NCI-H187 (cell line): Measurements from ENCODE around the gene CYBC1.
"Not testable (repeated sequence)": the region's sequence is repeated elsewhere in the genome, so short reads cannot be mapped to it uniquely, and the experiment has no call there.

Experiments used
- DNase-seq, 2 experiments: peaks; one replicate each; lab custom pipeline; 2025; lab: John Stamatoyannopoulos, UW

Gene CYBC1

GRCh38 chr17:82477934-82478333 is 27.4 kb upstream of the CYBC1 start:
- DNase-seq = no peak

- no peak for DNase-seq
These were observed 24.9 kb upstream of the CYBC1 start for GRCh38 chr17:82475458-82475857.

- no peak for DNase-seq
These were observed 23.9 kb upstream of the CYBC1 start for GRCh38 chr17:82474223-82475010.

GRCh38 chr17:82470065-82470464 is 19.5 kb upstream of the CYBC1 start:
- DNase-seq = no peak

- no peak for DNase-seq
These were observed 18.1 kb upstream of the CYBC1 start for GRCh38 chr17:82468692-82469091.

- DNase-seq = no peak
These were observed 14.6 kb upstream of the CYBC1 start for GRCh38 chr17:82465023-82465603.

- DNase-seq = no peak
These were observed 14.0 kb upstream of the CYBC1 start for GRCh38 chr17:82464567-82464929.

GRCh38 chr17:82463925-82464566 is 13.5 kb upstream of the CYBC1 start:
- no peak for DNase-seq

- DNase-seq = no peak
These were observed 12.8 kb upstream of the CYBC1 start for GRCh38 chr17:82463391-82463790.

GRCh38 chr17:82461827-82462524 is 11.4 kb upstream of the CYBC1 start:
- DNase-seq = no peak

GRCh38 chr17:82459936-82460335 is 9.4 kb upstream of the CYBC1 start:
- not testable (repeated sequence) for DNase-seq

- no peak for DNase-seq
These were observed 8.4 kb upstream of the CYBC1 start for GRCh38 chr17:82458885-82459424.

GRCh38 chr17:82458179-82458884 is 7.8 kb upstream of the CYBC1 start, which contains the start of gene NARF:
Gene NARF (plus strand): TSS chr17:82458741. CDS start chr17:82458804, 63 bp downstream.
- DNase-seq = peak; percentile 87 to 95

- DNase-seq = peak in 1 of 2 experiments; percentile 62
These were observed 7.3 kb upstream of the CYBC1 start for GRCh38 chr17:82457929-82458178.

- DNase-seq = no peak
These were observed 6.7 kb upstream of the CYBC1 start for GRCh38 chr17:82457073-82457928.

GRCh38 chr17:82453706-82454105 is 3.2 kb upstream of the CYBC1 start:
- not testable (repeated sequence) for DNase-seq

- not testable (repeated sequence) for DNase-seq
These were observed 2.6 kb upstream of the CYBC1 start for GRCh38 chr17:82453151-82453550.

- no peak for DNase-seq
These were observed 1.6 kb upstream of the CYBC1 start for GRCh38 chr17:82452162-82452561.

GRCh38 chr17:82449883-82450356 is 632 bp downstream of the CYBC1 start:
- no peak for DNase-seq

- DNase-seq = no peak
These were observed 1.2 kb downstream of the CYBC1 start for GRCh38 chr17:82449131-82449882.
